HG03565 (cell line): ENCODE results near the gene CD55.

ENCODE experiments used
- ATAC-seq: cut with Tn5 transposase; IDR thresholded peaks from one replicate; pipeline ENCODE4 v1.9.1; 2021; ENCODE audit warnings: mild to moderate bottlenecking, moderate library complexity; ENCODE audit not compliant: unreplicated experiment

CD55 gene

GRCh38 chr1:207329469-207329868, 8.0 kb downstream of the CD55 start:
- no peak for ATAC-seq

GRCh38 chr1:207330011-207330710, 8.7 kb downstream of the CD55 start:
- no peak for ATAC-seq

GRCh38 chr1:207331354-207332313, 10.2 kb downstream of the CD55 start:
- ATAC-seq = no peak

- no peak for ATAC-seq
Observed at GRCh38 chr1:207333009-207333600, 11.6 kb downstream of the CD55 start.

- ATAC-seq = no peak
Observed at GRCh38 chr1:207333620-207334019, 12.1 kb downstream of the CD55 start.

- no peak for ATAC-seq
Observed at GRCh38 chr1:207334337-207334736, 12.9 kb downstream of the CD55 start.

GRCh38 chr1:207335138-207335537, 13.7 kb downstream of the CD55 start:
- no peak for ATAC-seq

GRCh38 chr1:207335695-207336363, 14.4 kb downstream of the CD55 start:
- peak; percentile 56 for ATAC-seq

GRCh38 chr1:207336559-207337467, 15.3 kb downstream of the CD55 start:
- ATAC-seq = peak; percentile 69

GRCh38 chr1:207342332-207342731, 20.9 kb downstream of the CD55 start:
- no peak for ATAC-seq

- ATAC-seq = no peak
Observed at GRCh38 chr1:207343675-207344074, 22.2 kb downstream of the CD55 start.

GRCh38 chr1:207344221-207344620, 22.7 kb downstream of the CD55 start:
- no peak for ATAC-seq

GRCh38 chr1:207345644-207346477, 24.4 kb downstream of the CD55 start:
- ATAC-seq = no peak

GRCh38 chr1:207346513-207346912, 25.0 kb downstream of the CD55 start:
- no peak for ATAC-seq

GRCh38 chr1:207349979-207350378, 28.5 kb downstream of the CD55 start:
- no peak for ATAC-seq

- ATAC-seq = no peak
Observed at GRCh38 chr1:207352554-207352953, 31.1 kb downstream of the CD55 start.

- ATAC-seq = no peak
Observed at GRCh38 chr1:207355060-207355459, 33.6 kb downstream of the CD55 start.

GRCh38 chr1:207355513-207356295, 34.2 kb downstream of the CD55 start:
- ATAC-seq = no peak
